ENCODE results near the gene PEF1. TPM values are rescaled to one million over a fixed set of nuclear protein-coding genes. Genes with fewer than 3 reads are reported as not detected.

Gene PEF1
- total and polyA plus RNA-seq, 2 donors (not counting 1 experiment from before 2014, with no cell fraction given): 36.7 to 49.4 TPM

DNA sequence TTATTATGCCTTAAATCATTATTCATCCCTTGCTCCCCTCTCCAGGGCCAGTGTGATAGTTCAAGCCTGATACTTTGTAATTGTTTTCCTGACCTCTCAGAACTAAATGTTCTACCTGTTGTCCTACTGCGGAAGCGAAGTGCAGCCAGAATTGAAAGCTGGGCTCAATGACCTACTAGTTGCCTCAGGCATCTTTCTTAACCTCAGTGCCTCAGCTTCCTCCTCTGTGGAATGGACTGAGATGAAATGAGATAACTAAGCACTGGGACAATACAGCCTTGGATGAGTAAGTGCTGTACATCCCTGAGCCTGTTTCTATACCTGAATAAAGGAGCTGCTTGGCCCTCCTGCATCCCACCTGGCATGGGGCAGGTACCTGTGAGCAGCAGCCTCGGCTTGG lies 32.7 kb upstream of the PEF1 start:
- Histone ChIP-seq H3K36me3 (replicated peaks in 1 of 2; ENCODE audit: control extremely low read depth in 1 of 2, control insufficient read depth in 1 of 2, extremely low read depth in 1 of 2, insufficient read depth in 2 of 2, low read length in 1 of 2) (no peaks in the 10 kb centered on the region), H3K4me3 (ENCODE audit: control extremely low read depth in 1 of 5, extremely low read depth in 1 of 5, insufficient read depth in 1 of 5, low read depth in 2 of 5, low read length in 4 of 5) (no peak overlapping the region), H3K4me1 (ENCODE audit: control insufficient read depth in 2 of 2, insufficient read depth in 2 of 2, low read length in 2 of 2) (no peaks in the 10 kb centered on the region), H3K27ac (ENCODE audit: low read length in 2 of 2) (no peak overlapping the region), H3K9me3 (ENCODE audit: control extremely low read depth in 1 of 3, control insufficient read depth in 2 of 3, insufficient read depth in 1 of 3, low read length in 2 of 3) (no peaks in the 10 kb centered on the region), H2AFZ (ENCODE audit: insufficient read depth, low read depth, low read length, poor library complexity, severe bottlenecking) (no peak overlapping the region), H3K4me2 (replicated peaks; ENCODE audit: low read depth, low read length, poor library complexity, severe bottlenecking) (no peak overlapping the region), H3K9ac (ENCODE audit: low read length) (no peak overlapping the region), H3K27me3 (replicated peaks in 1 of 4; ENCODE audit: control extremely low read depth in 1 of 4, control insufficient read depth in 3 of 4, insufficient read depth in 4 of 4, low read length in 3 of 4) (peaks cover 0 to 8% (median 0%) of the 10 kb centered on the region in 4 experiments), H4K20me1 (ENCODE audit: control insufficient read depth, insufficient read depth, low read length, poor library complexity, severe bottlenecking) (no peaks in the 10 kb centered on the region), H3K79me2 (ENCODE audit: control insufficient read depth, insufficient read depth, low read length) (no peaks in the 10 kb centered on the region)
- no peak overlapping the region for H3K27ac Mint-ChIP-seq
- H3K9me3 Mint-ChIP-seq (ENCODE audit: insufficient read depth): no peaks in the 10 kb centered on the region
- DNase-seq: no peak
- peaks cover 24% of the 10 kb centered on the region for H3K27me3 Mint-ChIP-seq
- CTCF ChIA-PET: no interaction called here
- no peaks in the 10 kb centered on the region for H3K4me1 Mint-ChIP-seq
- intact Hi-C loops (cut with micrococcal nuclease): no loop called here
- no peak for ATAC-seq (ENCODE audit: low read depth)
- 93% methylated on average over 1 of the region's 3 CpGs for WGBS (ENCODE audit: insufficient coverage)
- POLR2A ChIA-PET: no interaction called here
- H3K4me3 Mint-ChIP-seq: no peak overlapping the region
- TF ChIP-seq EZH2 (IDR thresholded peaks at IDR 0.05; ENCODE audit: borderline replicate concordance, insufficient read depth, low read depth, low read length, poor library complexity, severe bottlenecking): no peak
- no peak for TF ChIP-seq CTCF (IDR thresholded peaks at IDR 0.05)

DNA sequence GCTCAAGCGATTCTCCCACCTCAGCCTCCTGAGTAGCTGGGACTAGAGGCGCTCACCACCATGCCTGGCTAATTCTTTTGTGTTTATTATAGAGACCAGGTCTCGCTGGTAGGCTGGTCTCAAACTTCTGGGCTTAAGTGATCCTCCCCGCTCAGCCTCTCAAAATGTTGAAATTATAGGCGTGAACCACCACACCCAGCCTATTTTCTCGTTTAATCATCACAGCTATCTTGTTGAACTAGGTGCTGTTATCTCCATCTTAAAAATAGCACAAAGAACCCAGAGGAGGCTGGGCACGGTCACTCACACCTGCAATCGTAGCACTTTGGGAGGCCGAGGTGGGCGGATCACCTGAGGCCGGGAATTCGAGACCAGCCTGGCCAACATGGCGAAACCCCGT lies 31.1 kb upstream of the PEF1 start:
- H3K9ac ChIP-seq (ENCODE audit: low read length): no peak overlapping the region
- DNase-seq (no peak), ATAC-seq (ENCODE audit: low read depth) (no peak)
- peaks cover 28% of the 10 kb centered on the region for H3K27me3 Mint-ChIP-seq
- no peaks in the 10 kb centered on the region for H3K4me1 ChIP-seq (ENCODE audit: control insufficient read depth in 2 of 2, insufficient read depth in 2 of 2, low read length in 2 of 2)
- no peaks in the 10 kb centered on the region for H3K79me2 ChIP-seq (ENCODE audit: control insufficient read depth, insufficient read depth, low read length)
- WGBS (ENCODE audit: insufficient coverage): 94% methylated on average over 10 of the region's 14 CpGs
- peaks cover 0 to 13% (median 1%) of the 10 kb centered on the region in 4 experiments for H3K27me3 ChIP-seq (replicated peaks in 1 of 4; ENCODE audit: control extremely low read depth in 1 of 4, control insufficient read depth in 3 of 4, insufficient read depth in 4 of 4, low read length in 3 of 4)
- POLR2A ChIA-PET: no interaction called here
- no peak overlapping the region for H3K4me3 ChIP-seq (ENCODE audit: control extremely low read depth in 1 of 5, extremely low read depth in 1 of 5, insufficient read depth in 1 of 5, low read depth in 2 of 5, low read length in 4 of 5)
- CTCF ChIA-PET: interaction anchor here (1.4 kb wide), 1 partner anchor 387 kb away, joined by 3 read pairs; no protein-coding TSS in a partner anchor
- H2AFZ ChIP-seq (ENCODE audit: insufficient read depth, low read depth, low read length, poor library complexity, severe bottlenecking): no peak overlapping the region
- TF ChIP-seq CTCF (IDR thresholded peaks at IDR 0.05) (no peak), EZH2 (IDR thresholded peaks at IDR 0.05; ENCODE audit: borderline replicate concordance, insufficient read depth, low read depth, low read length, poor library complexity, severe bottlenecking) (no peak)
- no peak overlapping the region for H3K27ac ChIP-seq (ENCODE audit: low read length in 2 of 2)
- H4K20me1 ChIP-seq (ENCODE audit: control insufficient read depth, insufficient read depth, low read length, poor library complexity, severe bottlenecking): no peaks in the 10 kb centered on the region
- H3K4me1 Mint-ChIP-seq: no peaks in the 10 kb centered on the region
- no peaks in the 10 kb centered on the region for H3K9me3 Mint-ChIP-seq (ENCODE audit: insufficient read depth)
- H3K9me3 ChIP-seq (ENCODE audit: control extremely low read depth in 1 of 3, control insufficient read depth in 2 of 3, insufficient read depth in 1 of 3, low read length in 2 of 3): no peaks in the 10 kb centered on the region
- intact Hi-C loops (cut with micrococcal nuclease): no loop called here
- no peaks in the 10 kb centered on the region for H3K36me3 ChIP-seq (replicated peaks in 1 of 2; ENCODE audit: control extremely low read depth in 1 of 2, control insufficient read depth in 1 of 2, extremely low read depth in 1 of 2, insufficient read depth in 2 of 2, low read length in 1 of 2)
- H3K4me3 Mint-ChIP-seq: no peak overlapping the region
- no peak overlapping the region for H3K4me2 ChIP-seq (replicated peaks; ENCODE audit: low read depth, low read length, poor library complexity, severe bottlenecking)
- H3K27ac Mint-ChIP-seq: no peak overlapping the region
